T-helper 1 cell treated with Interleukin-12 subunit alpha and Interleukin-12 subunit beta and Interleukin-4 antibody, amounts not matched to agents 30 ng/mL and 1 ng/mL, for 36 hours (primary cell): ENCODE measurements around the gene CYP8B1. TPM values are rescaled to one million over a fixed set of nuclear protein-coding genes. Genes with fewer than 3 reads are reported as not detected.

Experiments used
- intact Hi-C: fragments of 100-400 bp; cut with micrococcal nuclease; formaldehyde crosslinking; loops from one replicate; pipeline ENCODE4 v1.15.1; 2024
- total RNA-seq: library from RNA; stranded (reverse); gene quantifications from 2 replicates; pipeline ENCODE4 v1.2.3, GENCODE V29; 2022

The CYP8B1 gene
- total RNA-seq, 1 donor from 2014 or later = not detected

DNA sequence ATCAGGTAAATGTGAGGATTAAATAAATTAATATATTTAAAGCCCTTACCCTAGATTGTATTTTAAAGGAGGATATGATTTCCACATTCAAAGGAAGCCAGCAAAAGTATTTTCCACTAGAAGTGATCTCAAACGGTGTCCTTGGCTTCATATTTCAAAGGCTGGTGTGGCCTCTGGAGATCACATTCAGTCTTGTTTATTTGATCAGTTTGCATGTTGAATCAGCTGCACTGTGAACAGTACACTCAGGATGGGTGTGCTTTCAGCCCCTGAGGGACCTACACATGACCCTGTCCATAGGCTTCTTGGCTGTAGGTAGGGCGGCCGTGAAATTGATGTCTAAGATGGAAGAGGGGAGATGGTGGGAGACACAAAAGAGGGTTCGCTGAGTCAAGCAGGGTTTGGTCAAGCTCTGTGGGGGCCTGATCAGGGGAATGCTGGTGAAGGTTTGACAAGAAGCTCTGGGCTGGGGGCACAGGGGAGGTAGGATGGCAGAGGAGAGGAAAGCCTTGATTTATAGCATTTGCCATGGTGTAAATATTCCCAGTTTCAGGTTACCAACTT, 21.9 kb downstream of the CYP8B1 start:
- intact Hi-C loops = no loop called here

DNA sequence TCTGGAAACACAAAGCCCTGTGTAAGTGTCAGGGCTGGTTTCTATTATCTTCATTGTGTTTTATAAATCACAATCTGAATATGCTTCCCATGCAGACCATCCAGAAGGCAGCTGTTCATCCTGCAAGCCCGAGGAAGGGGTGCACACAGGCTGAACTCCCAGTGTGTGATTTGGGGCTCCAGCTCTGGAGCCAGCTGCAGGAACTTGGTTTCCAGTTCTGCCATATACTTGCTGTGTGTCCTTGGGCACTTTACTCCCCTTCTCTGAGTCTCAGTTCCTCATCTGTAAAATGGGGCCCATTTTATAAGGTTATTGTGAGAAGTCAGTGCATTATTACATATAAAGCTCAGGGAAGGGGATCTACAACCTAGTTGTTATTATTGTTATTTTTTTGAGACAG, 22.6 kb downstream of the CYP8B1 start:
- intact Hi-C loops = no loop called here

DNA sequence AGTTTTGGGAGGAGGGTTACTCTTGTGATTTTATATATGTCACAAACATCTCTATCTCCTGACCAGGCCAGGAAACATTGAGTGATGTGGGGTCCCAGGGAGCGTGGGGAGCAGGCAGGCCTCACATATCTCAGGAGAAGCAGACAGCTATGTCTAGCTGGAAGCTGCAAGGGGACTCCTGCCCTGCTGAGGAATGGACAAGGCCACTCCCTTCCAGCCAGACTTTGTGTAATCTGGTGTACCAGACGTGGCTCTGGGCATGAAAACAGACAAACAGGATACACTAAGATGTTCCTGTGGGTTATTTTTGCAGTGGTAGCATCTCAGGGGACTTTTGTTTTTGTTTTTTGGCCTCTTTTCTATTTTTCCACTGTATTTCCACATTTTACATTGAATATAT, 23.2 kb downstream of the CYP8B1 start:
- intact Hi-C loops = no loop called here

DNA sequence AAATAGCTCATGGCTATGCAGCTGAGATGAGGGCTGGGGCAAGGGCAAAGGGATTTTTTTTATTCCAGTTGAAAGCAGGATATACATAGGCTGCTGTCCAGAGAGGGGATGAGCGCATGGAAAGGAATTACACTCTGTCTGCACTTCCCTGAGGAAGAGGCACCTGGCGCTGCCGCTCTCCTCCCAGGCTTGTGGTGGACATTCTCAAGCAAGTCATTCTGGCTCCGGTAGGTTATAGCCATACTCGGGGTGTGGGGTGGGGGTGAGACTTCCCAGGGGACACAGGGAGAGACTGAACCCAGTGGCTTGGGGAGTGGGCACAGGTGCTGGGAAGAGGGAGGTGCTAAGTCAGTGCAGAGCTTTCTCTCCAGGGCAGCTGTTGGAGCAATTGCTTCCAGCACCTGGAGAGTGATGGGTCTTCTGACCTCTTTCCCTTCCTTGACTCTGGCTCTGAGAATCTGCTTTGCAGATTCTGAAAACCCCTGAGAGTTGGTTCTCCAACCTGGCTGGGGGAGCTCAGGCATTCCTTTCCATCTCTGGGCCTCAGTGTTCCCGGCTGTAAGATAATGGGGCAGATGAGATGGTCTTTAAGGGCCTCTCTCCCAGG, 24.3 kb downstream of the CYP8B1 start:
- intact Hi-C loops = no loop called here

DNA sequence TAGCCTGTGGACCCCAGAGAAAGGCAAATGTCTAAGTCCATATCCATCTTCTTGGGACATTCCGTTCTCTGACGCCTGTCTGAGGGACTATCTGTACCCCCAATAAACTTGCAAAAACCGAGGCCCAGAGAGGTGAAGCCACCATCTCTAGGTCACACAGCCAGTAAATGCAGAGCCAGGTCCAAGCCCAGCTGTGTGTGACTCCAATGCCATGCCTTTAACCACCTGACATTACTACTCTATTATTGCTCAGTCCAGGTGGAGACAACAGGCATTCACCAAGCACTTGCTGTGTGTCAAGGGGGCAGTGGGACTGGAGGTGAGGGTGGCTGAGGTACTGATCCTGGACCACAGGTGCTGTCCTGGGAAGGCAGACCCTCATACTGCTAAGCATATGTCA, 25.4 kb downstream of the CYP8B1 start:
- intact Hi-C loops = no loop called here

DNA sequence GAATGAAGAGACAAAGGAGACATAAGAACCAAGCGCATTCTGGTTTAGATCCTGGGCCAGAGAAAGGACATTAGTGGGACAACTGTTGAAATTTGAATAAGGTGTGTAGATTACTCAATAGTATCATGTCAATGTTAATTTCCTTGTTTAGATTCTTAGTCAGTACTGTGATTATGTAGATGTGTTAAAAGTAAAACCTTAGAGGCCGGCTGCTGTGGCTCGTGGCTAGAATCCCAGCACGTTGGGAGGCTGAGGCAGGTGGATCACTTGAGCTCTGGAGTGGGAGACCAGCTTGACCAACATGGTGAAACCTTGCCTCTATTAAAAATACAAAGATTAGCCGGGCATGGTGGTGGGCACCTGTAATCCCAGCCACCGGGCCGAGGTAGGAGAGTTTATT, 26.7 kb downstream of the CYP8B1 start:
- intact Hi-C loops = no loop called here

DNA sequence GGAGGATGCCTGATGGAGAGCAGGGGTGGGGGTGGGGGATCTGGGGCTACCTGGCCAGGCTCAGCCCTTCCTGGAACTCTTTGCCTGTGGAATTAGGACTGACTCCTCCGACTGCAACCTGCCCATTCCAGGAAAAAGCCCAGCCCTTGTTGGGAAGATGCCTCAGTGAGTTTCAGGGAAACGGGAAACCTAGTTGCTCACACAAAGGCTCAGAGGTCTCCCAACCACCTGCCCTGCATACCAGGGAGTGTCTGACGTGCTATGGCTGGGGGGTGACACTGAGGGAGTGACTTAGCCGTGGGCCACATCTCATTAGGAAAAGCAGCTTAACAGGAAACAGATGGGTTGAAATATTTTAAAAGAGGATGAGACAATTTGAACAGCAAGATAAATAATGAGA, 27.9 kb downstream of the CYP8B1 start:
- intact Hi-C loops = no loop called here

DNA sequence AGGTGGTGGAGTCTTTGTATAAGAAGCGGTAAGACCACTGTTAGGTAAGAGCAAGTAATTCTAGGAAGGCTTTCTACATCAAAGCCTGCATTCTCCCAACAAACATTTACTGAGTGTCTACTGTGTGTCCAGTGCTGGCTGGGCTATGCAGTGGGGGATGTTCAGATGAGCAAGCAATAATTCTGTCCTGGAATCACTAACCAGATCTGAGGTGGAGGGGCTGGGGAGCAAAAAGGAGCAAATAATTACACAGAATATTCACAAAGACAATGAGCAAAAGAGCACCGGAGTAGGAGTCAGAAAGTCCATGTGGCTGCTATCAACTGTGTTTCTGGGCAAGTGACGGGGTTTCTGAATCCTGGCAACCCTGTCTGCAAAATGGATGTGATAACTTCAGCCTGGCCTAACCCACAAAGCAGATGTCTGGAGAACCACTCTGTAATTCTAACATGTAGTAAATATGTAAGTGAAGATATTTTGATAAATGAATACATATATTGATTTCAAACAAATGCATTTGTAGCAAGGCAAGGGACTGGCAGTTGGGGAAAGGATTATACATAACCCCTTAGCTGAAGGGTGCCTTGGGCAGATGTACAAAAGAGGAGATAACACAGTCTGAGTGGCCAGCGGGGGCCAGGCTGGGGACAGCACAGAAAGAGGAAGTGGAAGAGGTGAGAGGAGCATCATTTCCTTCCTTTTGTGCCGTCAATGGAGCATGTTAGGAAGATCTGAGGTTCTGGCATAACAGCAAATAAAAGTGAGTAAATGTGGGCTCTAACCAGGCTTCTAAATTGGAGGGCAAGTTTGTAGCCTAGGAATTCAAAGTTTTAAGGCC, 28.8 kb downstream of the CYP8B1 start:
- intact Hi-C loops = no loop called here

DNA sequence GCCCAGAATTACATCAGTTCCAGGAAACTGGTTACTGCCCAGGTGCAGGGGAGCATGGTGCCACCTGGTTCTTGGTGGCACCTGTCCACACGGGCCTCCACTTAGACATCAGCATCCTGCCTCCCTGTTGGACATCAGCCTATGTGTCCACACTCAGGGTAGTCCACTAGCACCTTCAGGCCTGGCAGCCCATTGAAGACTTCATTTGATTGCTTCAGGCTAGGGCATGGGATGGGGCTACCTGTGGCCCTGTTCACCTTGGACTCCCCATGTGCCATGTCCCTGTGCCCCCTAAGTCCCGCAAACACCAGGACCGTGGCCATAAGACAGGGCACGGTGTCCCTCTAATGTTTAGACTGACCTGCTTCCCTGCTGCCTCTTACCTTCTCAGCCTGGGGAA, 30.9 kb downstream of the CYP8B1 start:
- intact Hi-C loops = no loop called here

DNA sequence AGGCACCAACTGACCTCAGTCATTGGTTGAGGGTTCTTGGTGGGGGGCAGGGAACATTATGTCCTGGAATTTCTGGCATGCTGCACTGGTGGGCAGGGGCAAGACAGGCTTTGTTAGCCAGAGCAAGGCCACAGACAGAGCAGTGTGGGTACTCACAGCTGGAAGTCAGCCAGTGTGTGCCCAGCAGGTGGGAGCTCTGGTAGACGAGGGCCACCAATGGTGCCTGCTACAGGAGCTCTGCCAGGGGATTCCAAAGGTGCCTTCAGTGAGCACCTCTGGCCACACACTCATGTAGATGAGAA, 31.3 kb downstream of the CYP8B1 start:
- intact Hi-C loops = no loop called here

DNA sequence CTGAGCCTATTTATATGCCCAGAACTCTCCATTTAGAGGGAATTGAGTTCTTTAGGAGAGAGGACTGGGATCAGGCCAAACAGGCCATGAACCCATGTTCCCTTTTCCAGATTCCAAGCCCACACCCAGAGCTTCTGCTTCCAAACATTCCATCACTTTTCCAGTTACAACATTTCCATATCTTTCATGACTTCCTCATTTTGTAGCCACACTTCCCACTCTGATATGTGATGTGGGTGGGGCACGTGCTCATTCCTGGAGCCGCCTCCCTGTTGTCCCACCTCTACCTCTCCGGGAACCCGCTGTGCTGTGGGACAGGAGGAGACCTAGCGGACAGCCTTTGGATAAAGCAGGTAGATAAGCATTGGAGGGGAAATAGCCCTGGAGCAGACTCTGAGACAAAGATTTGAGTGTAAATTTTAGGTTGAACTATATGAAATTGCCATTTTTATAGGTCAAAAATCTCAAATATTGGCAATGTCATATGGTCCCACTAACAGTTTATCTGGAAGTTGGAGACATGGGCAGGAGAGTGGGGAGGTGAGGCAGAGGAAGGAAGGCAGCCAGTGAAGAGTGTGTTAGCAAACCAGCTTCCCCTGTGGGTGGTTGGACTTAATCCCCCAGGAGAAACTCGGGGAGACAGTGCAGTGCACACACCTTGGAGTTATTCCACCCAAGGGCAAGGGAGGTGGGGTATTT, 31.8 kb downstream of the CYP8B1 start:
- intact Hi-C loops = no loop called here

DNA sequence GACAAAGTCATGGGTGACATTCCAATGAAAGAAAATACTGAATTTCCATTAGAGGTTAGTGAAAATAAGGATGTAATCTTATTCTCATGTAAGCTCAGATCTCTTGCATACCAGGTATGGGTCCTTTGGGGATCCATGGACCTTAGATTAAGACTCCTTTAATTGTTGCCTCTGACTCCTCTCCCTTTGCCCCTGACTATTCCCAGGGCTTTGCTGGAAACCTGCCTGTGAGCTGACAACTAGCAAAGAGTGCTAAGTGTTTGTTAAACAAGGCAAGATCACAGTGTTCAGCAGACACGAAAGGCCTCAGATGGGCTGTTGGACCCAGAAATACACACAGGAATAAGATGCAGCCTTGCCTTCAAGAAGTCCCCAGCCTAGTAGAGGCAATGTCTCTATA, 34.3 kb downstream of the CYP8B1 start:
- intact Hi-C loops = no loop called here

DNA sequence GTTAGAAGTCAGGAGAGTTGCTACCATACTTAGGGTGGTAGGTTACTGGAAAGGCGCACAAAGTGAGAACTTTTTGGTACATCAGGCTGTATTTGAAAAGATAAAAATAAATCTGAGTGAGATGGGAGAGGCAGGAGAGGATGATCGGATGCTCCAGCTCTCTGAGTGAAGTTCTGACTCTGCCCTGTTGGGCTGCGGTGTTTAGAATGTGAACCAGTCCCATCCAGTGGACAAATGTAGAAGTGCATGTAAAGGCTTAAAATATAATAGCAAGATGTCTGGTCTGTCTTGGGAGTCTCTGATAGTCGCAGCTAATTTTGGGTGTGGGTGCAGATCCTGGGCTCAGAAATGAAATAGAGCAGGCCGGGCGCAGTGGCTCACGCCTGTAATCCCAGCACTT, 36.1 kb downstream of the CYP8B1 start:
- intact Hi-C loops = loop anchor here (1.0 to 2.0 kb wide), 3 partner anchors 35 to 58 kb away; partner anchors contain the start of gene HIGD1A

DNA sequence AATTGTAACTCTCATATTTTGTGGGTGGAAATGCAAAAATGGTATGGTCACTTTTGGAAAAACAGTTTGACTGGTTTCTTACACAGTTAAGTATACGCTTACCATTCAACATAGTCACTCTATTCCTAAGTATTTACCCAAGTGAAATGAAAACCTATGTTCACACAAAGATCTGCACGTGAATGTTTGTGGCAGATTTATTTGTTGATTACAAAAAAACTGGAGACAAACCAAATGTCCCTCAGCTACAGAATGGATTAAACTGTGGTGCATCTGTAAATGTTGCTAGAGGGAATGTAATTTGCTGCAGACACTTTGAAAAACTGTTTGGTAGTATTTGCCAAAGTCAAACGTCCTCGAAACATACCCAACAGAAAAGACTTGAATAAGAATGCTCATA, 37.1 kb downstream of the CYP8B1 start:
- intact Hi-C loops = loop anchor here (2.0 kb wide), 2 partner anchors 34 to 42 kb away; partner anchors contain the start of gene HIGD1A

DNA sequence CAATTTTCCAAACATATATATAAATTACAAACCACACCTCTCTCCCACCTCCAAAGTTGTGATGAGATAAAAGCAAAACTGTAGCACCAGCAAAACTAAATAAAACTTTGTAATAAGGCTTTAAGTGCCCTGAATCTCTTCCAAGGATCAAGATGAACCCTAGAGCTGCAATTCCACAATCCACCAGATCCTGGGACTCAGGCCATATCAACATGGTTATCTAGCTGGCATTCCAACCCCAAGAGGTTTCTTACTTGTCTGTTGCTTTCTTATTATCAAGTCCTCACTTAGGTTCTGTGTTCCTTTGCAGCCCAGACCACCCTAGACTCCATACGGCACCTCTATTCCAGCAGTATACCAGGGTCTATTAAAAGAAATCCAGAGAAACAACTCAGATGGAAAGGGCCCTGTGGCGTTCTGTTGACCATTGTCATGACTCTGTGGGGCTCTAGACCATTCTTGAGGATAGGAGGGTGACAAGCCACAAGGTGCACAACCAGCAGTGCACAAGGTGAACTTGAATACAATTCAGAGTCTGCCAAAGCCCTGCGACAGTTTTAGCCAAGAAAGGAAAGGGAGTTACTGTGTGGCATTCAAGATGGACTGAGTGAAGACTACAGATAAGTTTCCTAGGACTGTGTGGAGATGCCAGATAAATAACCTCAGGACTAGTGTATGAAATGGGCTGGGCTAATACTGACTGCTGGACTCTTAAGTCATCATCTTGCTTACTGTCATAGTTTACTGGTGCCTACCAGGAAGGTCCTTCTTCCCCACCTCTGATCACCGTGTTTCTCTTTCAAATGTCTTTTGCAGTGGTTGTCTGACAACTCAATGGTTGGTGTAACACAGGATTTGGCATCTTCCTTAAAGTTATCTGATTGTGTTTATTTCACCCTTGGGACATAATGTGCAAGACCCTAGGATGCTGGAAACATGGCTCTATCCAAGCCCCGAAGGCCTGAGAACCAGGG, 39.2 kb downstream of the CYP8B1 start:
- intact Hi-C loops = no loop called here

DNA sequence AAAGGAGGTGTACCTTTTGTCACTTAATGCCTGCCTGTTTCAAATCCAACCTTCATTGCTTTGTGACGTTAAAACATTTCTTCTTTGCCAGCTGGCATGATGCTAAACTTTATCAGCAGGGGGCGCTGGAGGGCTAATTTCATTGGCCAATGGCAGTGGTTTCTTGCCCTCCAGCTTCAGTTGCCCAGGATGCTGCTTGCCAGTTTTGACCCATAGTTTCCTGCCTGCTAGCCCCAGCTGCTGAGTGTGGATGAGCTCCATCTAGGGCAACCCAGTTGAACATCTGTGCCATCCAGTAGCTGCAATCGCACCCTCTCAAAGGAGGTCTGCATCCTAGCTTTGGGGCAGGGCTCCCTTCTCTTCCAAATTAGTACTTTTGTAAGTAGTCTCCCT, 44.4 kb downstream of the CYP8B1 start:
- intact Hi-C loops = loop anchor here (1.0 kb wide), 3 partner anchors 27 to 50 kb away; partner anchors contain the start of gene HIGD1A

DNA sequence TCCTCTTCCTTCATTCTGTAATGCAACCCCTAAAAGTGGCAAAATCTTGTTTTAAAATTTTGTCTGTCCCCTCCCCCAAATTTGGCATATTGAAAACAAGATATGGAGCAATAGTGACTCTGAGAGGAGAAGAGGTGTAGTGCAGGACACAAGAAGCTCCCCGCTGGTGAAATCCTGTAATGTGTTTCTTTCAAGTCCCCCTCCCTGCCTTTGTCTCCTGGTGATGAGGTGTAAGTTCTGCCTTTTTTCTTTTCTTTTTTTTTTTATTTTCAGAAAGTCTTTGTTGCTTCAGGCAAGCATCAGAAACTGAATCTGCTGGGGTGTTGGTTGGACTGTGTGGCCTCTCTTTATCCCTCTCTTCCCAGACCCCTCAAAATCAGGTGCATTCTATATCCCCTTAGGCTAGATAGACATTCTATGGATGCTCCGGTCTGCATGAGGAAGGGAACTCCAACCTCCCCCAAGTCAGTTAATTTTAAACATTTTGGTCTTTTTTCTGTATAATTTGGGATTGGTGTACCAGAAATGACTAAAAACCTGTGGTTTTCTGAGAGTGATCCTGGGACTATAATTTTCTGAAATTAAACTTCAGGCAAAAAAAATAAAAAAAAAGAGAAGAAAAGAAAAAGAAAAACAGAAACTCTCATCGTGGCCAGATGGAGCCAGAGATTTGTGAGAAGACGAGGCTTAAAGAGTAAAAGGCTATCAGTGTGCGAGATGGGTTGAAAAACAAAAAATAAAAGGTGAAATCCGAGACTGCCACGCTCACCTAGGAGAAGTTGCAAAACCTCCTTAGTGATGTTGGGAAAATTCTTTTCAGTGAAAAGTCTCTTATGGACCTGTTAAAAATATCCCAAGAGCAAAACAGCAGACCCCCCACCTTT, 45.0 kb downstream of the CYP8B1 start:
- intact Hi-C loops = loop anchor here (1.0 kb wide), 3 partner anchors 26 to 51 kb away; partner anchors contain the start of gene HIGD1A

DNA sequence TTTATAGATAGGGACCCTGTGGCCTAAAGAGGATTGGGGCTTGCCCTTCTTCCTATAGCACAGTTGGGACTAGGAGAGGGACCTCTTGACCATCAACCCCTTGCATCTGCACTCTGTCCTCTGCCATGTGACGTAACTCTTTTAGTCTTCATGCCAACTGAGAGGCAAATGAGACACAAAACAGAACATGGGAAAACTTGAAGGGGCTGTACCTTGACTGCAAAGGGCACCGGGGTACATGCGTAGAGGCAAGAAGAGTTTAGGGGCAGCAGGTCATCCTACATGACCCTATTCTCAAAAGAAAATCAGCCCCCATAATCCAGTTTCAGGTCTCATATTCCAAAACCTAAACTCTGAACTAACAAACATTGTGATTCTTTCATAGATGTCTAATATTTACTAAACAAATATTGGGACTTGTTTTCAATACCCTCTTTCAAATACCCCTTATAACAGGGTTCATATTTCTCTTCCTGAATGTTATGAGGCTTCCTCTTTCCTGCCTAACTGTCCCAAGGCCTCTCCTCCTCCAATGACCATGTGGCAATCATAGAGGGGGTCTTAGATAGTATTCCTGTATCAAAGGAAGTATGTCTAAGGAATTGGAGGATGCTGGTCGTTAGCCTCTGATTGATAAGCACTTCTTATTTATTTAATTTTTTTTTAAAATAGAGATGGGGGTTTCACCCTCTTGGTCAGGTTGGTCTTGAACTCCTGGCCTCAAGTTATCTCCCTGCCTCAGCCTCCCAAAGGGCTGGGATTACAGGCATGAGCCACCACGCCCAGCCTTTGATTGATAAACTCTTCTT, 45.8 kb downstream of the CYP8B1 start:
- intact Hi-C loops = no loop called here

DNA sequence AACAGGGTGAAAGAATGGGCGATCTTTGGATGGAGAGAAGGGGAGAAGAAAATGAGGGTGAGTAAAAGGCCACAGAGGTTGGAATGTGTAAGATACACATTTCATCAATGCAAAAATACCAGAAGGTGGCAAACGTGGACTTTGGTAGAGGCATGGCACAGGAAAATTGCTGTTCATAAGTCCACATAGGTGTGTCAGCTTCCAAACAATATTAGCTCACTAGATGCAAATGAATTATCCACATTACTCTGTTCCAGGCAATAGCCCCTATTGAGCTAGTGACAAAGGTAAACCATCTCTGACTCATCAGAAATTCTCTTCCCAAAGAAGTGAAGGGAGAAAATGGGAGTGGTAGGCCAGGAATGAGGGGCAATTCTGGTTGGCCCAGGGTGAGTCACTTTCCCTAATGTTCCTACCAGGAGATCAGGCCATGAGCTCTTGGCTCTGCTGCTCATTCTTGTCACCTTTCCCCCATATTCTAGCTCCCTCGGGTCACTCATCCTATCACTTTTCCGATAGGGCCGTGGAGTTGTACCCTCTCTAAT, 46.5 kb downstream of the CYP8B1 start:
- intact Hi-C loops = no loop called here
